SJSA1 (cell line): Measurements from ENCODE around the gene CARS2. TPM values are rescaled to one million over a fixed set of nuclear protein-coding genes. Genes with fewer than 3 reads are reported as not detected.
A peak's percentile ranks its signal among the peaks of the same experiment; 100 is the strongest.
"Not testable (repeated sequence)": the region's sequence is repeated elsewhere in the genome, so short reads cannot be mapped to it uniquely, and the experiment has no call there.

Experiments
- DNase-seq, 2 experiments: peaks; one replicate each; pipeline ENCODE4 v3.0.0-alpha.2; 2015 to 2020; ENCODE audit warnings: low spot score in 2 of 2, low read depth in 1 of 2
- H3K27ac ChIP-seq: fragments of 250-450 bp; sonication (Bioruptor Pico); 2 replicates; pipeline ENCODE4 v1.5.1; 2020; ENCODE audit warnings: mild to moderate bottlenecking, moderate library complexity
- H3K27me3 ChIP-seq: fragments of 250-450 bp; sonication (Bioruptor Pico); replicated peaks from 2 replicates; pipeline ENCODE4 v1.5.1; 2020; ENCODE audit warnings: mild to moderate bottlenecking, moderate library complexity
- H3K36me3 ChIP-seq: fragments of 250-450 bp; sonication (Bioruptor Pico); 2 replicates; pipeline ENCODE4 v1.5.1; 2020; ENCODE audit warnings: mild to moderate bottlenecking
- H3K4me1 ChIP-seq: fragments of 250-450 bp; sonication (Bioruptor Pico); replicated peaks from 2 replicates; pipeline ENCODE4 v1.6.1; 2021; ENCODE audit warnings: mild to moderate bottlenecking
- H3K4me3 ChIP-seq: fragments of 250-450 bp; sonication (Bioruptor Pico); 2 replicates; pipeline ENCODE4 v1.5.1; 2020; ENCODE audit warnings: mild to moderate bottlenecking
- H3K9me3 ChIP-seq: fragments of 250-450 bp; sonication (Bioruptor Pico); replicated peaks from 2 replicates; pipeline ENCODE4 v1.5.1; 2020; ENCODE audit warnings: mild to moderate bottlenecking
- total RNA-seq: library from RNA; depleted of rRNA; stranded (reverse); fragments of >200 nt; shearing (Covaris generic); gene quantifications from 2 replicates; pipeline ENCODE4 v1.2.3, GENCODE V29; 2014; rRNA removed

The CARS2 gene, protein sequence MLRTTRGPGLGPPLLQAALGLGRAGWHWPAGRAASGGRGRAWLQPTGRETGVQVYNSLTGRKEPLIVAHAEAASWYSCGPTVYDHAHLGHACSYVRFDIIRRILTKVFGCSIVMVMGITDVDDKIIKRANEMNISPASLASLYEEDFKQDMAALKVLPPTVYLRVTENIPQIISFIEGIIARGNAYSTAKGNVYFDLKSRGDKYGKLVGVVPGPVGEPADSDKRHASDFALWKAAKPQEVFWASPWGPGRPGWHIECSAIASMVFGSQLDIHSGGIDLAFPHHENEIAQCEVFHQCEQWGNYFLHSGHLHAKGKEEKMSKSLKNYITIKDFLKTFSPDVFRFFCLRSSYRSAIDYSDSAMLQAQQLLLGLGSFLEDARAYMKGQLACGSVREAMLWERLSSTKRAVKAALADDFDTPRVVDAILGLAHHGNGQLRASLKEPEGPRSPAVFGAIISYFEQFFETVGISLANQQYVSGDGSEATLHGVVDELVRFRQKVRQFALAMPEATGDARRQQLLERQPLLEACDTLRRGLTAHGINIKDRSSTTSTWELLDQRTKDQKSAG
- total RNA-seq = 250 and 360 TPM in 2 replicates

DNA sequence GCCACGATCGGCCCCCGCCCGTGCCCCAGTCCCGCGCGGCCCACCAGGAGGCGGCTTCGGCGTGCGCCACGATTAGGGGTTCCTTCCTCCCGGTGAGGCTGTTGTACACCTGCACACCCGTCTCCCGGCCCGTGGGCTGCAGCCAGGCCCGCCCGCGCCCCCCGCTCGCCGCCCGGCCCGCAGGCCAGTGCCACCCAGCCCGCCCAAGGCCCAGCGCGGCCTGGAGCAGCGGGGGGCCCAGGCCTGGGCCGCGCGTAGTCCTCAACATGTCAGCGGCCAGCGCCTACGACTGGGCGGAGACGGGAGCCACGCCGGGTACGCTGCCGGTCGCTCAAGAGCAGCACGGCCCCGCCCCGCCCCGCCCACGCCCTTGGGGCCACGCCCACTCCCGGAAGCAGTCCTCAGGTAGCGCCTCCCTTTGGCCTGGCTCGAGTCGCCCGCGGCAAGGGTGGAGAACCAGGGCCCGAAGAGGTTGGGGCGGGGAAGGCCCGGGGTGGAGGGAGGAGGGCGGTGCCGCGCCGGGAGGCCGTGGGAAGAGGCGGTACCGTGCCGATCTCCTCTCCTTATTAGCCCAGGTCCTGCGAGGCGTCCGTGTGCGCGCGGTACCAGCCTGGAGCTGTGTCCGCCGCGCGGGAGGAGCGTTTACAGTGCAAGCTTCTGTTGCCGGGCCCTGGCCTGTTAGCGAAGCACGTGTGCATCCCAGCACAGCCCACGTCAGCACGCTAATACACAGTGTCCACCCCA is at the start of gene CARS2:
Gene CARS2 (minus strand): TSS at position 291 of the 744 bp plus-strand sequence. CDS start 23 bp downstream, at position 268.
- peak within 1 kb of the TSS; percentile 76 for H3K4me3 ChIP-seq
- peak; percentile 100 for DNase-seq
- H3K9me3 ChIP-seq = no peaks in the 10 kb centered on the region
- peaks cover 23% of the 10 kb centered on the region for H3K4me1 ChIP-seq
- no peaks in the 10 kb centered on the region for H3K27me3 ChIP-seq
- peaks cover 43% of the 10 kb centered on the region for H3K36me3 ChIP-seq
- H3K27ac ChIP-seq = peak within 1 kb of the TSS; percentile 31

GRCh38 chr13:110748271-110748670 is 42.4 kb upstream of the CARS2 start:
- peaks cover 16% of the 10 kb centered on the region for H3K9me3 ChIP-seq
- H3K4me1 ChIP-seq = peaks cover 8% of the 10 kb centered on the region
- no peak overlapping the region for H3K4me3 ChIP-seq
- H3K27me3 ChIP-seq = no peaks in the 10 kb centered on the region
- peak in 1 of 2 experiments; percentile 61 for DNase-seq
- H3K27ac ChIP-seq = no peak overlapping the region
- no peaks in the 10 kb centered on the region for H3K36me3 ChIP-seq

DNA sequence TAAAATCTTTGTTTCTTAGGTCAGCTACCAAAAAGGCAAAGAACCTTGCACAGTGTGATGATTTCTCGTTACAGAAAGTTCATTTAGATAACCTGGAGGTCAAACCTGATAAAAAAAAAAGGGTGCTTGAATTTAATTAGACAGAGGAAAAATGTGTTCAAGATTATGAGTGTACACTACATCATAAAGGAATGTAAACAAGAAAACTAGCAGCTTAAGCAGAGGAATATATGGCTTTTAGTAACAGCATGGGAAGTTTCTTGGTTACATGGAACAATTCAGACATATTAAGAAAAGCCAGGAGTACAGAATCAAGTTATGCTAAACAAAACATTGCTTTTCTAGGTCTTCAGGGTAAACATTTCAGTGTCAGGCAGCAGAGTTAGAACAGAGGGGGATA is 40.5 kb upstream of the CARS2 start:
- H3K4me3 ChIP-seq = no peak overlapping the region
- DNase-seq = peak in 1 of 2 experiments; percentile 65
- peaks cover 8% of the 10 kb centered on the region for H3K4me1 ChIP-seq
- H3K27ac ChIP-seq = no peak overlapping the region
- H3K9me3 ChIP-seq = peaks cover 21% of the 10 kb centered on the region
- H3K36me3 ChIP-seq = no peaks in the 10 kb centered on the region
- no peaks in the 10 kb centered on the region for H3K27me3 ChIP-seq

DNA sequence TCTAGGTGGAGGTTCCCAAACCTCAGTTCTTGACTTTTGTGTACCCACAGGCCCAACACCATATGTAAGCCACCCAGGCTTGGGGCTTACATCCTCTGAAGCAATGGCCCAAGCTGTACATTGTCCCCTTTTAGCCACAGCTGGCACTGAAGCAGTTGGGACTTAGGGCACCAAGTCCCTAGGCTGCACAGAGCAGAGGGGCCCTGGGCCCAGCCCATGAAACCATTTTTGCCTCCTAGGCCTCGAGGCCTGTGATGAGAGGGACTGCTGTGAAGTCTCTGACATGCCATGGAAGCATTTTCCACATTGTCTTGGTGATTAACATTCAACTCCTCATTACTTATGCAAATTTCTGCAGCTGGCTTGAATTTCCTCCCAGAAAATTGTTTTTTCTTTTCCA is 37.8 kb upstream of the CARS2 start:
- H3K27ac ChIP-seq = no peak overlapping the region
- peak in 1 of 2 experiments; percentile 65 for DNase-seq
- peaks cover 8% of the 10 kb centered on the region for H3K4me1 ChIP-seq
- H3K36me3 ChIP-seq = no peaks in the 10 kb centered on the region
- no peak overlapping the region for H3K4me3 ChIP-seq
- H3K27me3 ChIP-seq = no peaks in the 10 kb centered on the region
- H3K9me3 ChIP-seq = peaks cover 18% of the 10 kb centered on the region

GRCh38 chr13:110737555-110737954 is 31.6 kb upstream of the CARS2 start:
- DNase-seq = peak in 1 of 2 experiments; percentile 48
- Histone ChIP-seq H3K36me3 (no peaks in the 10 kb centered on the region), H3K9me3 (peaks cover 4% of the 10 kb centered on the region), H3K27ac (no peak overlapping the region), H3K4me1 (no peaks in the 10 kb centered on the region), H3K4me3 (no peak overlapping the region), H3K27me3 (peaks cover 3% of the 10 kb centered on the region; the same call in 1 of the 2 replicates)

GRCh38 chr13:110734561-110734960 is 28.6 kb upstream of the CARS2 start:
- Histone ChIP-seq H3K9me3 (peaks cover 4% of the 10 kb centered on the region), H3K4me3 (no peak overlapping the region), H3K36me3 (no peaks in the 10 kb centered on the region), H3K4me1 (no peaks in the 10 kb centered on the region), H3K27me3 (peaks cover 3% of the 10 kb centered on the region; the same call in 1 of the 2 replicates), H3K27ac (no peak overlapping the region)
- DNase-seq = peak in 1 of 2 experiments; percentile 52

DNA sequence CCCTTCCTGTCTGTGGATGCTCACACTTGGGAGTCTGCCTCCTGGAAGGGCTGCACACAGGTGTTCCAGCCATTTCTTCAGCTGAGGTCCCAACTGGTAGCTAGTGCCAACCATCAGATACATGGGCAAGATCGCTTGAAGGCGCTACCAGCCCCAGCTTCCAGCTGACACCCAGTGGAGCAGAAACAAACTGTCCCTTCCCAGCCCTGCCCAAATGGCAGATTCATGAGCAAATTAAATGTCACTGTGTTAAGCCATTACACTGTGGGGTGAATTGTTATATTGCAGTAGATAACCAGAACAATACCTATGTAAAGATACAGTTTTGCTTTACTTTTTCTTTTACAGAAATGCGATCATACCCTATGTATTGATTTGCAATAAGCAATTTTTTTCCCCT is 25.2 kb upstream of the CARS2 start:
- peaks cover 3% of the 10 kb centered on the region; the same call in 1 of the 2 replicates for H3K27me3 ChIP-seq
- no peak for DNase-seq
- H3K36me3 ChIP-seq = no peaks in the 10 kb centered on the region
- no peak overlapping the region for H3K4me3 ChIP-seq
- no peak overlapping the region for H3K27ac ChIP-seq
- peaks cover 4% of the 10 kb centered on the region; the same call in 1 of the 2 replicates for H3K9me3 ChIP-seq
- H3K4me1 ChIP-seq = no peaks in the 10 kb centered on the region

- Histone ChIP-seq H3K27ac (no peak overlapping the region), H3K9me3 (no peaks in the 10 kb centered on the region), H3K4me1 (peaks cover 15% of the 10 kb centered on the region), H3K27me3 (no peaks in the 10 kb centered on the region), H3K36me3 (peaks cover 6% of the 10 kb centered on the region), H3K4me3 (no peak overlapping the region)
- peak in 1 of 2 experiments; percentile 72 for DNase-seq
These were observed 20.8 kb upstream of the CARS2 start for GRCh38 chr13:110726726-110727125.

GRCh38 chr13:110726153-110726552 is 20.2 kb upstream of the CARS2 start:
- not testable (repeated sequence) for H3K9me3 ChIP-seq, H3K27me3 ChIP-seq, H3K27ac ChIP-seq, H3K4me3 ChIP-seq
- DNase-seq = peak in 1 of 2 experiments; percentile 61
- peaks cover 12% of the 10 kb centered on the region for H3K36me3 ChIP-seq
- peaks cover 15% of the 10 kb centered on the region for H3K4me1 ChIP-seq

GRCh38 chr13:110723598-110723997 is 17.7 kb upstream of the CARS2 start:
- Histone ChIP-seq H3K27ac (no peak overlapping the region), H3K4me1 (peaks cover 15% of the 10 kb centered on the region), H3K9me3 (no peaks in the 10 kb centered on the region), H3K36me3 (peaks cover 33% of the 10 kb centered on the region), H3K27me3 (no peaks in the 10 kb centered on the region), H3K4me3 (no peak overlapping the region)
- peak; percentile 61 to 89 for DNase-seq

- DNase-seq = peak in 1 of 2 experiments; percentile 60
- Histone ChIP-seq H3K4me3 (no peak overlapping the region), H3K27ac (no peak overlapping the region), H3K4me1 (peaks cover 15% of the 10 kb centered on the region), H3K27me3 (no peaks in the 10 kb centered on the region), H3K36me3 (peaks cover 33% of the 10 kb centered on the region), H3K9me3 (no peaks in the 10 kb centered on the region)
These were observed 17.1 kb upstream of the CARS2 start for GRCh38 chr13:110722971-110723370.

GRCh38 chr13:110719036-110719710 is 13.3 kb upstream of the CARS2 start:
- Histone ChIP-seq H3K4me3 (no peak overlapping the region), H3K27me3 (no peaks in the 10 kb centered on the region), H3K9me3 (no peaks in the 10 kb centered on the region), H3K36me3 (peaks cover 44% of the 10 kb centered on the region), H3K27ac (no peak overlapping the region), H3K4me1 (peaks cover 26% of the 10 kb centered on the region)
- peak in 1 of 2 experiments; percentile 75 for DNase-seq

DNA sequence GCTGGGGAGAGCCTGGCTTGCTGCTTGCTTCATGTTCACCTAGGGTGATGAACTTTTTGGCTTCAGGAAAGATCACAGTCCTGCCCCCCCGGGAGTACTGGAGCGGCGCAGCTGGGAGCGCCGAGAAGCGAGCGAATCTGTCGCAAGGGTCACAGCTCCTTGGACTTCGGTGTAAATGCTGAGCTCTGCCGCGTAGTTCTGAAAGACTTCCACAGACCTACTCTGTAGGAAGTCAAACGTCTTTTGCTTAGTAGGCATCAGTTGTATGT is 10.3 kb upstream of the CARS2 start:
- Histone ChIP-seq H3K27ac (peak overlapping the region; percentile 29), H3K36me3 (peaks cover 35% of the 10 kb centered on the region), H3K9me3 (no peaks in the 10 kb centered on the region), H3K4me1 (peaks cover 18% of the 10 kb centered on the region), H3K27me3 (no peaks in the 10 kb centered on the region), H3K4me3 (peak overlapping the region; percentile 78)
- no peak for DNase-seq
